Muscle of leg (tissue), 11 donors: ENCODE measurements around the gene KLHL29. TPM values are rescaled to one million over a fixed set of nuclear protein-coding genes. Genes with fewer than 3 reads are reported as not detected.

Experiments
- DNase-seq: peaks from one replicate; pipeline ENCODE4 v3.0.0; 2013
- H3K27ac ChIP-seq: one replicate; pipeline ENCODE4 v1.5.1; 2013; ENCODE audit warnings: mild to moderate bottlenecking, low read length, control low read depth
- H3K27me3 ChIP-seq: one replicate; pipeline ENCODE4 v1.6.1; 2013; ENCODE audit warnings: low read length; ENCODE audit not compliant: control insufficient read depth, insufficient read depth
- H3K36me3 ChIP-seq: one replicate; pipeline ENCODE4 v1.6.1; 2013; ENCODE audit warnings: low read length; ENCODE audit not compliant: control insufficient read depth, insufficient read depth
- H3K4me1 ChIP-seq: one replicate; pipeline ENCODE4 v1.6.1; 2013; ENCODE audit warnings: low read length; ENCODE audit not compliant: control insufficient read depth, insufficient read depth
- H3K4me3 ChIP-seq: one replicate; pipeline ENCODE4 v1.5.1; 2013; ENCODE audit warnings: low read length, control low read depth
- H3K9me3 ChIP-seq: replicated peaks from 2 replicates; pipeline ENCODE4 v1.6.1; 2013; ENCODE audit warnings: low read depth, low read length; ENCODE audit not compliant: control insufficient read depth
- WGBS: methylation state at CpG from one replicate; pipeline ENCODE4 v1.1.5; 2013; ENCODE audit warnings: missing lambda C conversion rate; ENCODE audit not compliant: insufficient coverage; 5-methylcytosine and 5-hydroxymethylcytosine counted together
- polyA plus RNA-seq, 8 donors: library from polyadenylated mRNA; unstranded; fragments of 120-200 nt; gene quantifications; one replicate each; pipeline versions ENCODE4 v1.2.1 to v1.2.3, GENCODE V29; 2013; ENCODE audit warnings: inconsistent platforms in 1 of 8, low replicate concordance in 1 of 8; ENCODE audit not compliant: insufficient read length in 8 of 8, insufficient read depth in 1 of 8
- total RNA-seq: library from RNA; stranded (reverse); fragments of 120-200 nt; gene quantifications from one replicate; pipeline ENCODE4 v1.2.4, GENCODE V29; 2013

KLHL29 gene
- total and polyA plus RNA-seq, 9 donors, result 4.7 to 9.7 (median 7.3) TPM

DNA sequence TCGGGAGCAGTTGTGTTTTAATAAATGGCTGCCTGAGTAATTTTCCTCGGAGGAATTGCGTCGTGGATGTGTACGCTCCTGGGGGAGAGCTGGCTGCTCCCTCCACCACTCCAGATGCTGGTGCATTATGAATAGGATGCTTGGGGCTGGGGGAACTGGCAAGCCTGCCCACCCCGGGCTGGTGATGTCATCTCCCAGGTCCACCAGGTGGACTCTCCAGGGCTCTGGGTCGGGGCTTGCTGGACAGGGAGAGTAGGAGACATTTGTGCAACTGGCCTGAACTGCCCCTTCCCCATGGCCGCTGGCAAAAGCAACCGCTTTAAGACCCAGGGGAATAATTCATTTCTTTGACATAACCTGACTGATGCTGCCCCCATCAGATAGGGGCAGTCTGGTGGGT is 158.7 kb downstream of the KLHL29 start:
- H3K9me3 ChIP-seq, result no peaks in the 10 kb centered on the region
- H3K27me3 ChIP-seq, result peaks cover 6% of the 10 kb centered on the region
- DNase-seq, result no peak
- no peak overlapping the region for H3K4me3 ChIP-seq
- 78% methylated on average over 6 of the region's 9 CpGs for WGBS
- H3K4me1 ChIP-seq, result peaks cover 57% of the 10 kb centered on the region
- H3K27ac ChIP-seq, result no peak overlapping the region
- no peaks in the 10 kb centered on the region for H3K36me3 ChIP-seq

DNA sequence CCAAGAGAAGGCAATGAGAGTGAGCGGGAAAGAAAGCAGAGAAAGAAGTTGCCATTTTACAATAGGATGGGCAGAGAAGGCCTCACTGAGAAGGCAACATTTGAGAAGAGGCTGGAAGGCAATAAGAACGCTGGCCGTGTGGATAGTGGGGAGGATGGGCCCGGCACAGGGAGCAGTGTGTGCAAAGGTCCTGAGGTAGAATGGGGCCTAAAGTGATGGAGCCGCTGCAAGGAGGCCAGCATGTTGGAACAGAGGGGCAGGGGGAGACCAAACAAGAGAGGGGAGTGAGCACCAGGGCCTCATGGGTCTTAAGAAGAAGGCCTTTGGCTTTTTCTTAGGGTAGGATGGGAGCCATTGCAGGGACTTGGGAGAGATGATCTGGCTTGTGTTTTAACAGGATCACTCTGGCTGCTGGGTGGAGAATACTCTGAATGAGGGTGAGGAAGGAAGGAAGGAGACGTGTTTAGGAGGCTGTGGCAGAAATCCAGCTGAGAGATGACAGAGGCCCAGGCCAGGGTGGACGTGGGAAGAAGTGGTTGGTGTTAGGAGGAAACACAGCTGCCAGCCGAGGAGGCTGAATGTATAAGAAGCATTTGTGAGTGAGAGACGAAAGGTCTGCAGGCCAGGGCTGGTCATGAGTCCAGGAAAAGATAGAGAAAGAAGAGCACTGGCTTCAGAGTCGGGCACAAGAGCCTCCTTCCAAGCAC is 159.8 kb downstream of the KLHL29 start:
- H3K9me3 ChIP-seq, result no peaks in the 10 kb centered on the region
- no peak overlapping the region for H3K4me3 ChIP-seq
- DNase-seq, result no peak
- H3K36me3 ChIP-seq, result no peaks in the 10 kb centered on the region
- H3K27ac ChIP-seq, result no peak overlapping the region
- H3K27me3 ChIP-seq, result peaks cover 6% of the 10 kb centered on the region
- peaks cover 67% of the 10 kb centered on the region for H3K4me1 ChIP-seq
- WGBS, result 69% methylated on average over 7 of the region's 10 CpGs

DNA sequence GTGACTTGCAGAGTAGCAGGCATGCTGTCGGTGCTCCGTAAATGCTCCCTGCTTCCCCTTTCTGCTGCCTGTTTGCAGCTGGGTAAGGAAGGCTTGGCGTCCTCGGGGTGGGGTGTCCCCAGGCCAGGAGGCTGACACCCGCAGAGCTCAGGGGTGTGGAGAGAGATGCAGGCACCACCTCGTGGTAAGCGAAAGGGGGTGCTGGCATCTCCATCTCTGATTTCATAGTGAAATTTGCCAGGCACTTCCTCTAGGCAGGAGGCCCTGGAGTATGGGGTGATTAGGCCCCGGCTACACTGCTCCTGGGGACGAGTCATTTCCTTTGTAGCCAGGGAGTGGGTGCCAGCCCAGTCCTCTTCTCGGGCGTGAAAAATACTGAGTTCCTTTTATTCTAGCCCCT is 160.4 kb downstream of the KLHL29 start:
- WGBS, result 64% methylated on average over 10 of the region's 11 CpGs
- no peak overlapping the region for H3K4me3 ChIP-seq

GRCh38 chr2:23545811-23546210 is 160.8 kb downstream of the KLHL29 start:
- 50% methylated on average over 2 of the region's 3 CpGs for WGBS
- DNase-seq, result no peak
- peaks cover 68% of the 10 kb centered on the region for H3K4me1 ChIP-seq
- H3K27ac ChIP-seq, result no peak overlapping the region
- no peaks in the 10 kb centered on the region for H3K9me3 ChIP-seq
- H3K4me3 ChIP-seq, result no peak overlapping the region
- H3K27me3 ChIP-seq, result peaks cover 6% of the 10 kb centered on the region
- H3K36me3 ChIP-seq, result no peaks in the 10 kb centered on the region

More for the DNA sequence above, 160.4 kb downstream of the KLHL29 start:
- DNase-seq, result no peak
- Histone ChIP-seq H3K27ac (no peak overlapping the region), H3K9me3 (no peaks in the 10 kb centered on the region), H3K36me3 (no peaks in the 10 kb centered on the region), H3K27me3 (peaks cover 6% of the 10 kb centered on the region), H3K4me1 (peaks cover 70% of the 10 kb centered on the region)

DNA sequence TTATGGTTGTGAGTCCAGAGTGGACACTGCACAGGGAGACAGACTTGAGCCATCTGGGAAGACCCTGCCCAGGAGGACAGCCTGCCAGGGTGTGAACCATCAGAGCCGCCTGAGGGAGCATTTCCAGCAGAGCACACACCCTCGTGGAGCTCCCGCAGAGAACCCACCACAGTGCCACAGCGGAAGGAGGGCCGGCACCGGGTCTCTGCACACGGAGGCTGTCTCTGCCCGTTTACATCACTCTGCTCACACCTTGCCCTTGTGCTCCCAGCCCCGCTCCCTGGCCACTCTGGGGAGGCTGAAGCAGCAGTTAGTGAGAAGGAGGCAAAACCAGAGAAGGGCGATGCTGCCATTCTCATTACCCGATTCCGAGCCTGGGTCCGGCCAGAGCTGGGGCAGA is 161.9 kb downstream of the KLHL29 start:
- Histone ChIP-seq H3K4me1 (peaks cover 57% of the 10 kb centered on the region), H3K4me3 (no peak overlapping the region), H3K36me3 (no peaks in the 10 kb centered on the region), H3K27me3 (peaks cover 6% of the 10 kb centered on the region), H3K27ac (no peak overlapping the region), H3K9me3 (no peaks in the 10 kb centered on the region)
- WGBS, result 79% methylated on average over 9 of the region's 13 CpGs
- DNase-seq, result no peak

DNA sequence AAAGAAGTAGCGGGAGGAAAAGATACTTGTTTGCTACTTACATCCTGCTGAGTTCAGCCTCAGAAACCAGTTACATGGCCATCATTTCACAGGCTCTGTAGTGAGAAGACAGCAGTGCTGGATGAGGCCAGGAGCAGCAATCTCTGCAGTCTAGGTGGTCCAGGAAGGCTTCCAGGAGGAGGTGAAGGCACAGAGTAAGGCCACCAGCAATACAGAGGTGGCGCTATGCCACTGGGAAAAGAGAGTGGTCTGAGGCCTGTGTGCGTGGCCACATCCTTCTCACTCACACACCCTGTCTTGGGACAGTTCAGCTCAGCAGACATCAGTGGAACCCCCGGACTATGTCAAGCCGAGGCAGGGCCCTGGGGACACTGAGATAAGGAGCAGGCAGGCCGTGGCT is 162.7 kb downstream of the KLHL29 start:
- DNase-seq, result no peak
- no peak overlapping the region for H3K4me3 ChIP-seq
- peaks cover 6% of the 10 kb centered on the region for H3K27me3 ChIP-seq
- peaks cover 49% of the 10 kb centered on the region for H3K4me1 ChIP-seq
- no peaks in the 10 kb centered on the region for H3K36me3 ChIP-seq
- H3K27ac ChIP-seq, result no peak overlapping the region
- 84% methylated on average over 5 of the region's 6 CpGs for WGBS
- no peaks in the 10 kb centered on the region for H3K9me3 ChIP-seq

GRCh38 chr2:23548143-23548769 is 163.3 kb downstream of the KLHL29 start:
- H3K4me1 ChIP-seq, result peaks cover 46% of the 10 kb centered on the region
- H3K4me3 ChIP-seq, result no peak overlapping the region
- WGBS, result 92% methylated on average over 12 of the region's 14 CpGs
- H3K27ac ChIP-seq, result no peak overlapping the region
- H3K27me3 ChIP-seq, result peaks cover 6% of the 10 kb centered on the region
- no peaks in the 10 kb centered on the region for H3K9me3 ChIP-seq
- H3K36me3 ChIP-seq, result no peaks in the 10 kb centered on the region
- no peak for DNase-seq

DNA sequence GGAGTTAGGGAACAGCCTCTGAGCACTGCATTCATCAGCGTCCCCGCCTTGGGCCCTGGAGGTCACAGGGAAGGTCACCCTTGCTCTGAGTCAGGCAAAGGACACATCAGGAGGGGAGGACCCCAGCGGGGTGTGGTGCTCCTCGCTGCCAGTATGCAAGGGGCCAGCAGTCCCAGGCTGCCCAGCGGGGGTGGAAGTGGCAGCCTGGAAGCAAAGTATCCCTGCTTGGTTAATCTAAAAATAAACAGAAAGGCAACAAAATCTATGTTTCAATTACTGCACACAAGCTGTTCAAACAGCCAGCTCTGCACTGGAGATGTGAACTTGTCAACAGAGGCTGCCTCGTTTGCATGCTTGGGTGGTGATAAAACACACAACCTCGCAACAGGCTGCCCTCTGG is 164.1 kb downstream of the KLHL29 start:
- no peaks in the 10 kb centered on the region for H3K9me3 ChIP-seq

DNA sequence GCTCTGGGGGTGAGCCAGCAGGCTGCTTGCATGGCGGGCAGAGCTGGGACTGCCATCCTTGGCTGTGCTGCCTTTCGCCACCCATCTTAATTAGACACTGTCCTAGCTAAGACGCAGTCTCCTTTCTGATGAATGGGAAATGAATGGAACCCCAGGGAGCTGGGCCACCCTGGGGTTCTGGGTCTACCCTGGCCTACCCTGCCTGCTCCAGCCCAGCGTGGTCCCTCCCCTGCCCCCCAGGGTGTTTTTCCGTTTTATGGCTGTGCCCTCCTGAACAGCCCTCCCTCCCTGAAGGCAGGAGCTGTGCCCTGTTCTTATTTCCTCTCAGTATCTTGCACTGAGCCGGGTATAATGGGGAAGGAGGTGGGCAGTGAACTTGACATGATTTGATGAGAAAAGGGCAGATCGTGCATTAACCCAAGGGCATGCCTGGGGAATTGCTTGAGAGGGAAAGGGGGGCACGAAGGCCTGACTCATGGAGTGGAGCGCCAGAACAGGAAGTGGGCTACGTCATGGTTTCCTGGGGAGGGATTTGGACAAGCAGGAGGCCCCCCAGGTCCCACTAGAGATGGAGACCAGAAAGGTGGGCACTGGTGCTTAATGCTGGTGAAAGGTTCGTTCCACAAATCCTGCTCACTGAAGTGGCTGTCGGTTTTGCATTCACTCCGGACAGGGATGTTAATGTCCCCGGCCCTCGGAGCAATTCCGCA is 165.0 kb downstream of the KLHL29 start:
- H3K9me3 ChIP-seq, result no peaks in the 10 kb centered on the region
- peaks cover 2% of the 10 kb centered on the region for H3K27me3 ChIP-seq
- 45% methylated on average over 13 of the region's 16 CpGs for WGBS
- H3K4me3 ChIP-seq, result no peak overlapping the region
- no peak for DNase-seq
- H3K36me3 ChIP-seq, result no peaks in the 10 kb centered on the region
- no peak overlapping the region for H3K27ac ChIP-seq
- peaks cover 49% of the 10 kb centered on the region for H3K4me1 ChIP-seq

More for the DNA sequence above, 164.1 kb downstream of the KLHL29 start:
- peaks cover 47% of the 10 kb centered on the region for H3K4me1 ChIP-seq
- H3K27me3 ChIP-seq, result peaks cover 6% of the 10 kb centered on the region
- no peak overlapping the region for H3K27ac ChIP-seq
- no peaks in the 10 kb centered on the region for H3K36me3 ChIP-seq
- no CpG with 5 or more reads among the region's 7 CpGs for WGBS
- H3K4me3 ChIP-seq, result no peak overlapping the region
- DNase-seq, result no peak

GRCh38 chr2:23550553-23550952 is 165.6 kb downstream of the KLHL29 start:
- Histone ChIP-seq H3K4me1 (peaks cover 44% of the 10 kb centered on the region), H3K9me3 (no peaks in the 10 kb centered on the region), H3K27me3 (peaks cover 2% of the 10 kb centered on the region), H3K27ac (no peak overlapping the region), H3K36me3 (no peaks in the 10 kb centered on the region), H3K4me3 (no peak overlapping the region)
- no peak for DNase-seq
- 78% methylated on average over 1 of the region's 7 CpGs for WGBS
